ENCODE results near the gene GRID2IP. TPM values are rescaled to one million over a fixed set of nuclear protein-coding genes. Genes with fewer than 3 reads are reported as not detected.

Gene GRID2IP
- total RNA-seq, 1 experiment from 2014 or later = 3.0 TPM

DNA sequence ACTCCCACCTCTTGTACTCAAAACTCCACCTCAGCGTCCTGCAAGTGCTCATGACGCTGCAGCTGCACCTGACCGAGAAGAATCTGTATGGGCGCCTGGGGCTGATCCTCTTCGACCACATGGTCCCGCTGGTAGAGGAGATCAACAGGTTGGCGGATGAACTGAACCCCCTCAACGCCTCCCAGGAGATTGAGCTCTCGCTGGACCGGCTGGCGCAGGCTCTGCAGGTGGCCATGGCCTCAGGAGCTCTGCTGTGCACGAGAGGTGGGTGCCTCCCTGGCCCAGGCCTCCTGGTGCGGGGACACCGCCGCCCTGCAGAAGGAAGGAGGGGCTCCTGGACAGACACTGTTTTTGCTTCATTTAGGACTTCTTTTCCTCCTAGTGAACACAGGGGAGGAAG, 48.8 kb upstream of the GRID2IP start:
- no peaks in the 10 kb centered on the region for H3K9me3 Mint-ChIP-seq
- no peaks in the 10 kb centered on the region for H3K27me3 Mint-ChIP-seq (ENCODE audit: low read depth)
- H3K27ac Mint-ChIP-seq = no peak overlapping the region
- H3K4me1 Mint-ChIP-seq = no peaks in the 10 kb centered on the region
- POLR2A ChIA-PET = interaction anchor here (0.5 kb wide), 1 partner anchor 9 kb away, joined by 6 read pairs; no protein-coding TSS in a partner anchor
- H3K36me3 Mint-ChIP-seq = peaks cover 43% of the 10 kb centered on the region
- CTCF ChIA-PET = interaction anchor here (0.7 kb wide), 1 partner anchor 84 kb away, joined by 3 read pairs; no protein-coding TSS in a partner anchor
- DNase-seq (ENCODE audit: low spot score) (no peak), ATAC-seq (no peak)
- TF ChIP-seq, protein P1, sequence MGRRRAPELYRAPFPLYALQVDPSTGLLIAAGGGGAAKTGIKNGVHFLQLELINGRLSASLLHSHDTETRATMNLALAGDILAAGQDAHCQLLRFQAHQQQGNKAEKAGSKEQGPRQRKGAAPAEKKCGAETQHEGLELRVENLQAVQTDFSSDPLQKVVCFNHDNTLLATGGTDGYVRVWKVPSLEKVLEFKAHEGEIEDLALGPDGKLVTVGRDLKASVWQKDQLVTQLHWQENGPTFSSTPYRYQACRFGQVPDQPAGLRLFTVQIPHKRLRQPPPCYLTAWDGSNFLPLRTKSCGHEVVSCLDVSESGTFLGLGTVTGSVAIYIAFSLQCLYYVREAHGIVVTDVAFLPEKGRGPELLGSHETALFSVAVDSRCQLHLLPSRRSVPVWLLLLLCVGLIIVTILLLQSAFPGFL (CRISPR knock-in tag; IDR thresholded peaks at IDR 0.05; ENCODE audit: borderline replicate concordance) = no peak
- TF ChIP-seq NR2C2 (CRISPR knock-in tag; IDR thresholded peaks at IDR 0.05) = no peak
- TF ChIP-seq, protein P2, sequence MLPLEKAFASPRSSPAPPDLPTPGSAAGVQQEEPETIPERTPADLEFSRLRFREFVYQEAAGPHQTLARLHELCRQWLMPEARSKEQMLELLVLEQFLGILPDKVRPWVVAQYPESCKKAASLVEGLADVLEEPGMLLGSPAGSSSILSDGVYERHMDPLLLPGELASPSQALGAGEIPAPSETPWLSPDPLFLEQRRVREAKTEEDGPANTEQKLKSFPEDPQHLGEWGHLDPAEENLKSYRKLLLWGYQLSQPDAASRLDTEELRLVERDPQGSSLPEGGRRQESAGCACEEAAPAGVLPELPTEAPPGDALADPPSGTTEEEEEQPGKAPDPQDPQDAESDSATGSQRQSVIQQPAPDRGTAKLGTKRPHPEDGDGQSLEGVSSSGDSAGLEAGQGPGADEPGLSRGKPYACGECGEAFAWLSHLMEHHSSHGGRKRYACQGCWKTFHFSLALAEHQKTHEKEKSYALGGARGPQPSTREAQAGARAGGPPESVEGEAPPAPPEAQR (CRISPR knock-in tag; IDR thresholded peaks at IDR 0.05) = no peak
- TF ChIP-seq ZNF219 (CRISPR knock-in tag; IDR thresholded peaks at IDR 0.05; ENCODE audit: borderline replicate concordance) = no peak
- TF ChIP-seq CBFB (CRISPR knock-in tag; IDR thresholded peaks at IDR 0.05; ENCODE audit: low read depth) = no peak
- no peak for TF ChIP-seq FOXJ3 (CRISPR knock-in tag; IDR thresholded peaks at IDR 0.05; ENCODE audit: borderline replicate concordance)
- no peak for TF ChIP-seq MAX (CRISPR knock-in tag; IDR thresholded peaks at IDR 0.05)
- no peak for TF ChIP-seq E2F1 (CRISPR knock-in tag; IDR thresholded peaks at IDR 0.05)
- no peak for TF ChIP-seq PRRX2 (CRISPR knock-in tag; IDR thresholded peaks at IDR 0.05)
- no peak for TF ChIP-seq JAZF1 (CRISPR knock-in tag; IDR thresholded peaks at IDR 0.05)
- TF ChIP-seq, protein P3, sequence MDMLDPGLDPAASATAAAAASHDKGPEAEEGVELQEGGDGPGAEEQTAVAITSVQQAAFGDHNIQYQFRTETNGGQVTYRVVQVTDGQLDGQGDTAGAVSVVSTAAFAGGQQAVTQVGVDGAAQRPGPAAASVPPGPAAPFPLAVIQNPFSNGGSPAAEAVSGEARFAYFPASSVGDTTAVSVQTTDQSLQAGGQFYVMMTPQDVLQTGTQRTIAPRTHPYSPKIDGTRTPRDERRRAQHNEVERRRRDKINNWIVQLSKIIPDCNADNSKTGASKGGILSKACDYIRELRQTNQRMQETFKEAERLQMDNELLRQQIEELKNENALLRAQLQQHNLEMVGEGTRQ (CRISPR knock-in tag; IDR thresholded peaks at IDR 0.05) = no peak
- TF ChIP-seq, protein P4, sequence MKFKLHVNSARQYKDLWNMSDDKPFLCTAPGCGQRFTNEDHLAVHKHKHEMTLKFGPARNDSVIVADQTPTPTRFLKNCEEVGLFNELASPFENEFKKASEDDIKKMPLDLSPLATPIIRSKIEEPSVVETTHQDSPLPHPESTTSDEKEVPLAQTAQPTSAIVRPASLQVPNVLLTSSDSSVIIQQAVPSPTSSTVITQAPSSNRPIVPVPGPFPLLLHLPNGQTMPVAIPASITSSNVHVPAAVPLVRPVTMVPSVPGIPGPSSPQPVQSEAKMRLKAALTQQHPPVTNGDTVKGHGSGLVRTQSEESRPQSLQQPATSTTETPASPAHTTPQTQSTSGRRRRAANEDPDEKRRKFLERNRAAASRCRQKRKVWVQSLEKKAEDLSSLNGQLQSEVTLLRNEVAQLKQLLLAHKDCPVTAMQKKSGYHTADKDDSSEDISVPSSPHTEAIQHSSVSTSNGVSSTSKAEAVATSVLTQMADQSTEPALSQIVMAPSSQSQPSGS (CRISPR knock-in tag; IDR thresholded peaks at IDR 0.05; ENCODE audit: borderline replicate concordance, low read depth) = no peak
- no peak for TF ChIP-seq ZNF138 (CRISPR knock-in tag; conservative IDR thresholded peaks at IDR 0.05)
- no peak overlapping the region for H3K4me3 Mint-ChIP-seq

DNA sequence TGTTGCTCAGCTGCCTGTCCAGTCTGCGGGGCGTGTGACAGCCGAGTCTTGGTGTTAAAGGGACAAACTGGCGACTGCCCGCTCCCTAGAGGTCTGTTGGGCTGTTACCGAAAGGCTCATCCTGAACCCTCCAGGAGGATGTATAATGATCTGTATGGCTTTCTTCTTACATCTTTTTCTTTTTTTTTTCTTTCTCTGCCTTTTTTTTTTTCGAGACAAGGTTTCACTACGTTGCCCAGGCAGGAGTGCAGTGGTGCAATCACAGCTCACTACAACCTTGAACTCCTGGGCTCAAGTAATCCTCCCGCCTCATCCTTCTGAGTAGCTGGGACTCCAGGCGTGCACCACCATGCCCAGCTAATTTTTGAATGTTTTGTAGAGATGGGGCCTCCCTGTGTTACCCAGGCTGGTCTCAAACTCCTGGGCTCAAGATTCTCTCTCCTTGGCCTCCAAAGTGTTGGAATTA, 39.4 kb upstream of the GRID2IP start:
- TF ChIP-seq HMGXB4 (CRISPR knock-in tag; IDR thresholded peaks at IDR 0.05) (peak; percentile 8; the same call in 1 of the 2 replicates), CBFB (CRISPR knock-in tag; IDR thresholded peaks at IDR 0.05; ENCODE audit: low read depth) (no peak)
- ChIA-PET POLR2A (interaction anchor here (0.7 to 1.1 kb wide), 2 partner anchors 10 to 25 kb away, joined by 3 to 6 read pairs; no protein-coding TSS in a partner anchor), CTCF (interaction anchor here (0.6 to 2.7 kb wide), 10 partner anchors 14 to 267 kb away, joined by 3 to 27 read pairs (median 4); partner anchors contain the start of gene ZDHHC4)
- DNase-seq (ENCODE audit: low spot score) = no peak
- Mint-ChIP-seq H3K27ac (0 out of 2 replicates have a peak overlapping the region, but pooled peaks have one; percentile 3), H3K36me3 (peaks cover 46% of the 10 kb centered on the region), H3K9me3 (no peaks in the 10 kb centered on the region), H3K27me3 (ENCODE audit: low read depth) (no peaks in the 10 kb centered on the region; the same call in 1 of the 2 replicates), H3K4me3 (peak overlapping the region; percentile 82), H3K4me1 (peaks cover 9% of the 10 kb centered on the region)
- ATAC-seq = peak; percentile 32

Measured in WTC11 (cell line).